SK-N-SH (cell line): ENCODE results near the gene OGFOD1. TPM values are rescaled to one million over a fixed set of nuclear protein-coding genes. Genes with fewer than 3 reads are reported as not detected.
A peak's percentile ranks its signal among the peaks of the same experiment; 100 is the strongest.

Experiments
- CTCF ChIA-PET: fragments of 300-600, 350-600 bp; formaldehyde crosslinking; extraction: SDS; loops from one replicate; lab custom pipeline; 2021; lab: Yijun Ruan, JAX
- POLR2A ChIA-PET: fragments of 350-600 bp; sonication (Branson Sonifier 250); formaldehyde crosslinking; extraction: SDS; loops from one replicate; lab custom pipeline; 2020; ENCODE audit warnings: antibody characterized with exemption, inconsistent platforms; lab: Yijun Ruan, JAX
- DNase-seq: peaks from one replicate; pipeline ENCODE4 v3.0.0; 2012
- H2AFZ ChIP-seq: fragments of 200-600 bp; sonication (generic); 2 replicates; pipeline ENCODE4 v1.8.1; 2016; ENCODE audit warnings: antibody characterized with exemption, mild to moderate bottlenecking, low read depth
- H3F3A ChIP-seq: fragments of 200-600 bp; sonication (generic); replicated peaks from 2 replicates; pipeline ENCODE3; 2016; ENCODE audit warnings: antibody characterized with exemption, mild to moderate bottlenecking; ENCODE audit not compliant: insufficient read depth
- H3K27ac ChIP-seq, 2 experiments: fragments of 200-500 bp in 1 of 2; fragments of 200-600 bp in 1 of 2; sonication (Bioruptor generic) in 1 of 2; sonication (generic), shearing (Covaris generic) in 1 of 2; 2 replicates each; pipeline versions ENCODE4 v1.5.1 to v1.6.1; 2014 to 2016; ENCODE audit warnings: low read depth in 2 of 2, inconsistent platforms in 1 of 2, low read length in 1 of 2, mild to moderate bottlenecking in 1 of 2, mixed read lengths in 1 of 2
- H3K27me3 ChIP-seq: fragments of 200-600 bp; sonication (generic), shearing (Covaris generic); 2 replicates; pipeline ENCODE4 v1.6.1; 2016; ENCODE audit warnings: mixed run types; ENCODE audit not compliant: insufficient read depth
- H3K36me3 ChIP-seq, 2 experiments: fragments of 200-500 bp in 1 of 2; fragments of 200-600 bp in 1 of 2; sonication (Bioruptor generic) in 1 of 2; sonication (generic) in 1 of 2; replicated peaks in 1 of 2; 2 replicates each; pipeline versions ENCODE3 to v1.5.1; 2014 to 2016; ENCODE audit warnings: low read length in 1 of 2, mild to moderate bottlenecking in 1 of 2; ENCODE audit not compliant: insufficient read depth in 2 of 2, control insufficient read depth in 1 of 2
- H3K4me1 ChIP-seq, 2 experiments: fragments of 200-500 bp in 1 of 2; fragments of 200-600 bp in 1 of 2; sonication (Bioruptor generic) in 1 of 2; sonication (generic), shearing (Covaris generic) in 1 of 2; 2 replicates each; pipeline versions ENCODE4 v1.5.1 to v1.6.1; 2014 to 2016; ENCODE audit warnings: low read depth in 1 of 2, low read length in 1 of 2, mixed run types in 1 of 2; ENCODE audit not compliant: insufficient read depth in 2 of 2, control insufficient read depth in 1 of 2
- H3K4me2 ChIP-seq: fragments of 200-600 bp; sonication (generic), shearing (Covaris generic); 2 replicates; pipeline ENCODE4 v1.6.1; 2017; ENCODE audit warnings: mixed run types
- H3K4me3 ChIP-seq, 2 experiments: fragments of 200-500 bp in 1 of 2; fragments of 200-600 bp in 1 of 2; sonication (Bioruptor generic) in 1 of 2; sonication (generic), shearing (Covaris generic) in 1 of 2; 2 replicates each; pipeline versions ENCODE4 v1.5.1 to v1.8.1; 2014 to 2016; ENCODE audit warnings: low read depth in 2 of 2, inconsistent platforms in 1 of 2, low read length in 1 of 2, mild to moderate bottlenecking in 1 of 2, mixed read lengths in 1 of 2, moderate library complexity in 1 of 2
- H3K79me2 ChIP-seq: fragments of 200-600 bp; sonication (generic); 2 replicates; pipeline ENCODE4 v1.8.1; 2017; ENCODE audit warnings: mild to moderate bottlenecking; ENCODE audit not compliant: insufficient read depth
- H3K9ac ChIP-seq: fragments of 200-600 bp; sonication (generic); 2 replicates; pipeline ENCODE4 v1.6.1; 2017; ENCODE audit warnings: mixed run types
- H3K9me2 ChIP-seq: fragments of 200-600 bp; sonication (generic); 2 replicates; pipeline ENCODE4 v1.6.1; 2017; ENCODE audit warnings: mixed run types
- H3K9me3 ChIP-seq: fragments of 200-600 bp; sonication (generic); 2 replicates; pipeline ENCODE4 v1.6.1; 2017; ENCODE audit warnings: mixed run types, mild to moderate bottlenecking, moderate library complexity
- H4K20me1 ChIP-seq: fragments of 200-600 bp; sonication (generic); 2 replicates; pipeline ENCODE4 v1.6.1; 2017; ENCODE audit warnings: mild to moderate bottlenecking, mixed run types; ENCODE audit not compliant: insufficient read depth
- CHD2 ChIP-seq: fragments of 150-350 bp; IDR thresholded peaks from 2 replicates; pipeline ENCODE4 v1.6.1; 2018; ENCODE audit warnings: low read length; ENCODE audit not compliant: partially characterized antibody
- EP300 ChIP-seq, 2 experiments: IDR thresholded peaks; 2 replicates each; pipeline versions ENCODE4 v1.4.0 to v1.6.1; 2012; ENCODE audit warnings: borderline replicate concordance in 1 of 2, low read depth in 1 of 2, low read length in 1 of 2
- EZH2phosphoT487 ChIP-seq: fragments of 200-600 bp; sonication (generic); IDR thresholded peaks from 2 replicates; pipeline ENCODE4 v1.6.1; 2017; ENCODE audit warnings: low read depth, mixed run types, mild to moderate bottlenecking, antibody characterized with exemption, moderate library complexity, borderline replicate concordance
- FOSL2 ChIP-seq: IDR thresholded peaks from 2 replicates; pipeline ENCODE4 v1.4.0; 2012; ENCODE audit warnings: low read depth, mild to moderate bottlenecking, moderate library complexity, borderline replicate concordance
- FOXJ3 ChIP-seq: sonication (generic); formaldehyde crosslinking; IDR thresholded peaks from 2 replicates; pipeline ENCODE4 v1.5.1; 2020; ENCODE audit warnings: mild to moderate bottlenecking, missing genetic modification reagents
- FOXM1 ChIP-seq: IDR thresholded peaks from 2 replicates; pipeline ENCODE4 v1.4.0; 2012; ENCODE audit warnings: low read depth, mild to moderate bottlenecking
- GATA2 ChIP-seq: sonication (generic); formaldehyde crosslinking; IDR thresholded peaks from 2 replicates; pipeline ENCODE4 v1.5.0; 2020; ENCODE audit warnings: mild to moderate bottlenecking, missing genetic modification reagents
- JUND ChIP-seq: IDR thresholded peaks from 2 replicates; pipeline ENCODE4 v1.4.0; 2012
- MEF2A ChIP-seq: IDR thresholded peaks from 2 replicates; pipeline ENCODE4 v1.4.0; 2012; ENCODE audit warnings: low read depth, borderline replicate concordance
- MXI1 ChIP-seq: IDR thresholded peaks from 2 replicates; pipeline ENCODE4 v1.6.1; 2012; ENCODE audit warnings: mild to moderate bottlenecking, low read depth, low read length, improper control_type of control experiment
- NFIC ChIP-seq: IDR thresholded peaks from 2 replicates; pipeline ENCODE4 v1.4.0; 2012; ENCODE audit warnings: borderline replicate concordance
- NRF1 ChIP-seq: IDR thresholded peaks from 2 replicates; pipeline ENCODE4 v1.6.1; 2012; ENCODE audit warnings: low read depth, mild to moderate bottlenecking, low read length
- SIN3A ChIP-seq: IDR thresholded peaks from 2 replicates; pipeline ENCODE4 v1.6.1; 2012; ENCODE audit warnings: low read depth, mild to moderate bottlenecking, low read length, moderate library complexity, borderline replicate concordance
- SMC3 ChIP-seq: IDR thresholded peaks from 2 replicates; pipeline ENCODE4 v1.6.1; 2012; ENCODE audit warnings: low read depth, low read length, improper control_type of control experiment
- TAF1 ChIP-seq: IDR thresholded peaks from 2 replicates; pipeline ENCODE4 v1.6.1; 2012; ENCODE audit warnings: low read depth, mild to moderate bottlenecking, low read length, moderate library complexity, borderline replicate concordance
- TCF12 ChIP-seq: IDR thresholded peaks from 2 replicates; pipeline ENCODE4 v1.4.0; 2012
- TEAD4 ChIP-seq: IDR thresholded peaks from 2 replicates; pipeline ENCODE4 v1.4.0; 2012; ENCODE audit warnings: mild to moderate bottlenecking, borderline replicate concordance; ENCODE audit not compliant: insufficient read depth
- WGBS: methylation state at CpG from one replicate; pipeline ENCODE4 v1.1.6; 2017; ENCODE audit warnings: low lambda C conversion rate; 5-methylcytosine and 5-hydroxymethylcytosine counted together
- polyA plus RNA-seq, 3 experiments: library from polyadenylated mRNA; depleted of rRNA; stranded (reverse); fragments of >200 nt; gene quantifications; 2 replicates each; pipeline ENCODE4 v1.2.3, GENCODE V29; 2012
- TF ChIP-seq, protein P1 (sequence below): IDR thresholded peaks from 2 replicates; pipeline ENCODE4 v1.4.0; 2012; ENCODE audit warnings: low read depth
- TF ChIP-seq, protein P2 (sequence below): fragments of 200-600 bp; sonication (generic); IDR thresholded peaks from 2 replicates; pipeline ENCODE4 v1.6.1; 2017; ENCODE audit warnings: antibody characterized with exemption, mild to moderate bottlenecking, moderate library complexity
- TF ChIP-seq, protein P3 (sequence below): IDR thresholded peaks from 2 replicates; pipeline ENCODE4 v1.4.0; 2012; ENCODE audit warnings: low read depth, borderline replicate concordance
- TF ChIP-seq, protein P4 (sequence below): fragments of 150-350 bp; IDR thresholded peaks from 2 replicates; pipeline ENCODE4 v1.6.1; 2016; ENCODE audit warnings: mild to moderate bottlenecking, low read depth, low read length

OGFOD1 gene
- polyA plus RNA-seq, 1 of the 3 experiments (the other 2 are of a cell fraction): 35.6 TPM

DNA sequence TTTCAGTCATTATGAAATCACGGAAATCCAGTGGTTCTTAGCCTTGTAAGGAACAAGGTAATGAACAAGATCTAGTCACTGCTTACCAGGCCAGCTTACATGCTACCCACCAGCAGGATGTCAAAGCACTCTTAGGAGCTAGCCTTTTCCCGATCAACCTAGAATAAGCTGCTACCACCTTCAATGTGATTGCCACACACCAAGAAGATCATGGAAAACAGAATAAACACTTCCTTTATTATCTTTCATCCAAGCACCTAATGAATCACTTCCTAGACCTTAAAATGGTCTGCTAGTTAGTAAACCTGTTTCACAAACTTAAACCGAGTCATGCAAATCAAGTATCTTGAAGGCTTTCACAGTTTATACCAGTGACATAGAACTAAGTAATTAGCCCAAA is 63.5 kb downstream of the OGFOD1 start:
- Histone ChIP-seq H3K79me2 (peaks cover 91% of the 10 kb centered on the region), H3K4me1 (peaks cover 10 to 17% of the 10 kb centered on the region in 2 experiments; a peak in 3 of 4 replicates), H3K9ac (no peak overlapping the region), H2AFZ (no peak overlapping the region)
- WGBS: 66% methylated on average over 3 of the region's 3 CpGs
- DNase-seq: no peak
- TF ChIP-seq MXI1 (no peak), CHD2 (no peak), NFIC (no peak), FOXJ3 (CRISPR knock-in tag) (no peak), FOSL2 (no peak), GATA2 (CRISPR knock-in tag) (no peak), TEAD4 (no peak)
- TF ChIP-seq, protein P1, sequence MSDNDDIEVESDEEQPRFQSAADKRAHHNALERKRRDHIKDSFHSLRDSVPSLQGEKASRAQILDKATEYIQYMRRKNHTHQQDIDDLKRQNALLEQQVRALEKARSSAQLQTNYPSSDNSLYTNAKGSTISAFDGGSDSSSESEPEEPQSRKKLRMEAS: no peak
- TF ChIP-seq, protein P2, sequence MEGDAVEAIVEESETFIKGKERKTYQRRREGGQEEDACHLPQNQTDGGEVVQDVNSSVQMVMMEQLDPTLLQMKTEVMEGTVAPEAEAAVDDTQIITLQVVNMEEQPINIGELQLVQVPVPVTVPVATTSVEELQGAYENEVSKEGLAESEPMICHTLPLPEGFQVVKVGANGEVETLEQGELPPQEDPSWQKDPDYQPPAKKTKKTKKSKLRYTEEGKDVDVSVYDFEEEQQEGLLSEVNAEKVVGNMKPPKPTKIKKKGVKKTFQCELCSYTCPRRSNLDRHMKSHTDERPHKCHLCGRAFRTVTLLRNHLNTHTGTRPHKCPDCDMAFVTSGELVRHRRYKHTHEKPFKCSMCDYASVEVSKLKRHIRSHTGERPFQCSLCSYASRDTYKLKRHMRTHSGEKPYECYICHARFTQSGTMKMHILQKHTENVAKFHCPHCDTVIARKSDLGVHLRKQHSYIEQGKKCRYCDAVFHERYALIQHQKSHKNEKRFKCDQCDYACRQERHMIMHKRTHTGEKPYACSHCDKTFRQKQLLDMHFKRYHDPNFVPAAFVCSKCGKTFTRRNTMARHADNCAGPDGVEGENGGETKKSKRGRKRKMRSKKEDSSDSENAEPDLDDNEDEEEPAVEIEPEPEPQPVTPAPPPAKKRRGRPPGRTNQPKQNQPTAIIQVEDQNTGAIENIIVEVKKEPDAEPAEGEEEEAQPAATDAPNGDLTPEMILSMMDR: no peak
- TF ChIP-seq, protein P3, sequence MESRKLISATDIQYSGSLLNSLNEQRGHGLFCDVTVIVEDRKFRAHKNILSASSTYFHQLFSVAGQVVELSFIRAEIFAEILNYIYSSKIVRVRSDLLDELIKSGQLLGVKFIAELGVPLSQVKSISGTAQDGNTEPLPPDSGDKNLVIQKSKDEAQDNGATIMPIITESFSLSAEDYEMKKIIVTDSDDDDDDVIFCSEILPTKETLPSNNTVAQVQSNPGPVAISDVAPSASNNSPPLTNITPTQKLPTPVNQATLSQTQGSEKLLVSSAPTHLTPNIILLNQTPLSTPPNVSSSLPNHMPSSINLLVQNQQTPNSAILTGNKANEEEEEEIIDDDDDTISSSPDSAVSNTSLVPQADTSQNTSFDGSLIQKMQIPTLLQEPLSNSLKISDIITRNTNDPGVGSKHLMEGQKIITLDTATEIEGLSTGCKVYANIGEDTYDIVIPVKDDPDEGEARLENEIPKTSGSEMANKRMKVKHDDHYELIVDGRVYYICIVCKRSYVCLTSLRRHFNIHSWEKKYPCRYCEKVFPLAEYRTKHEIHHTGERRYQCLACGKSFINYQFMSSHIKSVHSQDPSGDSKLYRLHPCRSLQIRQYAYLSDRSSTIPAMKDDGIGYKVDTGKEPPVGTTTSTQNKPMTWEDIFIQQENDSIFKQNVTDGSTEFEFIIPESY: no peak
- TF ChIP-seq, all 33 proteins: peak for 0
- Histone ChIP-seq H3F3A (peaks cover 14% of the 10 kb centered on the region), H3K9me2 (no peaks in the 10 kb centered on the region), H3K36me3 (peaks cover 14 to 26% of the 10 kb centered on the region in 2 experiments), H3K27ac (no peak overlapping the region), H3K4me3 (no peak overlapping the region), H3K27me3 (no peaks in the 10 kb centered on the region), H3K9me3 (no peaks in the 10 kb centered on the region; the same call in 1 of the 2 replicates), H4K20me1 (peaks cover 21% of the 10 kb centered on the region), H3K4me2 (0 out of 2 replicates have a peak overlapping the region, but pooled peaks have one; percentile 15)
- ChIA-PET POLR2A (no interaction called here), CTCF (interaction anchor here (0.8 to 2.2 kb wide), 8 partner anchors 12 to 275 kb away, joined by 3 to 23 read pairs (median 6); no protein-coding TSS in a partner anchor)

DNA sequence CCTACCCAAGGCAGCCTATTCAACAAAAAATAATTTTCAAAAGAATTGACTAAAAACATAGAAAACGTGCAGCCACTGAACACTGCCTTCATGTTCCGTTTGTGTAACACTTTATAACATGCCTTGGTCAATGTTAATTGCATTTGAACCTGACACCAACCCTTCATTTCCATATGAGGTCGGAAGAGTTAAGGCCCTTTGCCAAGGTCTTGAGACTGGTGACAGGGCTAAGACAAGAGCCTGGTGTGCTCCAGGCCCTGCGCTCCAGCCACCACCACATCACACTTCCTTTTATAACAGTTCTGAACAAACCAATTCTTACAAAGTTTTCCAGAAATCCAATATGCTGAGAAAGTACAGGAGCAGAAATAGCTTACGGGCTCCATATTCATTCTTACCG is 64.3 kb downstream of the OGFOD1 start:
- Histone ChIP-seq H4K20me1 (peaks cover 21% of the 10 kb centered on the region), H3K9ac (no peak overlapping the region), H3K4me3 (no peak overlapping the region), H2AFZ (no peak overlapping the region), H3F3A (peaks cover 14% of the 10 kb centered on the region), H3K27ac (no peak overlapping the region), H3K9me3 (no peaks in the 10 kb centered on the region; the same call in 1 of the 2 replicates), H3K9me2 (no peaks in the 10 kb centered on the region), H3K36me3 (peaks cover 6 to 21% of the 10 kb centered on the region in 2 experiments), H3K4me1 (peaks cover 15 to 17% of the 10 kb centered on the region in 2 experiments; a peak in 3 of 4 replicates), H3K27me3 (no peaks in the 10 kb centered on the region), H3K4me2 (peak overlapping the region; percentile 27; the same call in 1 of the 2 replicates), H3K79me2 (peaks cover 84% of the 10 kb centered on the region)
- DNase-seq: no peak
- CTCF ChIA-PET: interaction anchor here (1.9 kb wide), 1 partner anchor 85 kb away, joined by 9 read pairs; no protein-coding TSS in a partner anchor
- POLR2A ChIA-PET: no interaction called here
- 88% methylated on average over 6 of the region's 6 CpGs for WGBS
- TF ChIP-seq FOXM1 (no peak), SMC3 (no peak), MEF2A (no peak), SIN3A (no peak), TAF1 (no peak), TEAD4 (no peak), TCF12 (no peak), NRF1 (no peak), EP300 (IDR thresholded peaks at IDR 0.05; ENCODE audit: borderline replicate concordance in 1 of 2, low read depth in 1 of 2, low read length in 1 of 2) (no peak), JUND (no peak), EZH2phosphoT487 (no peak), FOXJ3 (CRISPR knock-in tag) (no peak)
- TF ChIP-seq, protein P2: no peak
- TF ChIP-seq, protein P4, sequence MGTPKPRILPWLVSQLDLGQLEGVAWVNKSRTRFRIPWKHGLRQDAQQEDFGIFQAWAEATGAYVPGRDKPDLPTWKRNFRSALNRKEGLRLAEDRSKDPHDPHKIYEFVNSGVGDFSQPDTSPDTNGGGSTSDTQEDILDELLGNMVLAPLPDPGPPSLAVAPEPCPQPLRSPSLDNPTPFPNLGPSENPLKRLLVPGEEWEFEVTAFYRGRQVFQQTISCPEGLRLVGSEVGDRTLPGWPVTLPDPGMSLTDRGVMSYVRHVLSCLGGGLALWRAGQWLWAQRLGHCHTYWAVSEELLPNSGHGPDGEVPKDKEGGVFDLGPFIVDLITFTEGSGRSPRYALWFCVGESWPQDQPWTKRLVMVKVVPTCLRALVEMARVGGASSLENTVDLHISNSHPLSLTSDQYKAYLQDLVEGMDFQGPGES: no peak
